IPS-15b (cell line): ENCODE results near the gene SLC25A21.
"Not testable (repeated sequence)": the region's sequence is repeated elsewhere in the genome, so short reads cannot be mapped to it uniquely, and the experiment has no call there.

Source experiments
- H3K27me3 ChIP-seq: one replicate; pipeline ENCODE4 v1.6.1; 2013; ENCODE audit warnings: low read length; ENCODE audit not compliant: control insufficient read depth, insufficient read depth
- H3K36me3 ChIP-seq: one replicate; pipeline ENCODE4 v1.6.1; 2013; ENCODE audit warnings: low read length; ENCODE audit not compliant: control insufficient read depth, insufficient read depth
- H3K4me1 ChIP-seq: one replicate; pipeline ENCODE4 v1.6.1; 2013; ENCODE audit warnings: mild to moderate bottlenecking, low read length; ENCODE audit not compliant: control insufficient read depth, insufficient read depth
- H3K4me3 ChIP-seq: one replicate; pipeline ENCODE4 v1.5.1; 2013; ENCODE audit warnings: low read depth, low read length
- H3K9ac ChIP-seq: one replicate; pipeline ENCODE4 v1.6.1; 2013; ENCODE audit warnings: low read depth, mild to moderate bottlenecking, low read length
- H3K9me3 ChIP-seq: one replicate; pipeline ENCODE4 v1.6.1; 2013; ENCODE audit warnings: mild to moderate bottlenecking, low read length; ENCODE audit not compliant: control insufficient read depth, insufficient read depth

The SLC25A21 gene

GRCh38 chr14:37162307-37162706, 10.1 kb downstream of the SLC25A21 start:
- not testable (repeated sequence) for H3K27me3 ChIP-seq, H3K9ac ChIP-seq, H3K4me3 ChIP-seq, H3K9me3 ChIP-seq, H3K36me3 ChIP-seq, H3K4me1 ChIP-seq

DNA sequence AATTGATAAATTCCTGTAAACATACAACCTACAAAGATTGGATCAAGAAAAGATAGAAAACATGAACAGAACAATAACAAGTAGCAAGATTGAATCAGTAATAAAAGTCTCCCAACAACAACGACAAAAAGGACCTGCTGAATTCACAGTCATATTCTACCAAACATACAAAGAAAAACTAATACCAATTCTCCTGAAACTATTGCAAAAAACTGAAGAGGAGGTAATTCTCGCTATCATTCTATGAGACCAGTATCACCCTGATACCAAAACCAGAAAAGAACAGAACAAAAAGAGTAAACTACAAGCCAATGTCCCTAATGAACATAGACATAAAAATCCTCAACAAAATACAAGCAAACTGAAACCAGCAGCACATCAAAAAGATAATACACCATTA, 14.4 kb downstream of the SLC25A21 start:
- Histone ChIP-seq H3K9me3 (no peaks in the 10 kb centered on the region), H3K4me1 (no peaks in the 10 kb centered on the region), H3K27me3 (no peaks in the 10 kb centered on the region), H3K4me3 (no peak overlapping the region), H3K9ac (no peak overlapping the region), H3K36me3 (no peaks in the 10 kb centered on the region)

DNA sequence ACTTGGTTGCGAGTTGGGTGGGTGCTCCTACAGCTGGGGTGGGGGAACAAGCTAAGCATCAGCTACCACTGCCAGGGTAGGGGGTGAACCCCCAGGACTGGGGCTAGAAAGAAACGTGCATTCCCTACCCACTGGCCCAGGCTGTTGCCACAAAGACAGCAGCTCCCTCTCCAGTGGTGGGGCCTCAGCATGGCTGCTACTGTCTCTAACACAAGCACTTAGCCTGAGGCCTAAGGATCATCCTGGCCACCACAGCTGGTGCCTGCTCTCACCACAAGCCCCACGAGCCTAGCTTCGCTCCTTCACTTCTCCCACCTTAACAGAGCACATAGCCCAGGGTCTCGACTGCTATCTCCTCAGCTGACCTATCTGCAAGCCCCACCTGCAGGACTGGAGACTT, 18.9 kb downstream of the SLC25A21 start:
- Histone ChIP-seq H3K9ac (no peak overlapping the region), H3K9me3 (no peaks in the 10 kb centered on the region), H3K4me3 (no peak overlapping the region), H3K27me3 (no peaks in the 10 kb centered on the region), H3K36me3 (no peaks in the 10 kb centered on the region), H3K4me1 (no peaks in the 10 kb centered on the region)

DNA sequence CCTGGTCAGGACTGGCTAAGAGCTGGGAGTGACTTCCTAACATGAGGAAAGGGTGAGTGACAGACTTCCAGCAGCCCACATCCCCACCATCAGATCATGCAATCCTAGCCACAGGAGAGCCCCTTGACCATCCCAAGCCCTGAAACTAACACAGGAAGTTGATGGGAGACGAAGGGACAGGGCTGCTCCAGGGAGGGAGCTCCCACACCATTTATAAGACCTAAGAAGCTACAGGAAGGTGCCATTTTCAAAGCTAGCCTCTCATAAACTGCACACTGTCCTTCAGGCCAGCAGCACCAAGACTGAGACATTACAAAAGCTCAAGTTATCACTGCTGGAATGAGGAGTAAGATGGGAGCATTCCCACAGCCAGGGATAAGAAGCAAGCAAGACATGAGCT, 19.4 kb downstream of the SLC25A21 start:
- no peak overlapping the region for H3K9ac ChIP-seq
- no peaks in the 10 kb centered on the region for H3K9me3 ChIP-seq
- H3K4me3 ChIP-seq: no peak overlapping the region
- no peaks in the 10 kb centered on the region for H3K4me1 ChIP-seq
- H3K27me3 ChIP-seq: no peaks in the 10 kb centered on the region
- H3K36me3 ChIP-seq: no peaks in the 10 kb centered on the region

DNA sequence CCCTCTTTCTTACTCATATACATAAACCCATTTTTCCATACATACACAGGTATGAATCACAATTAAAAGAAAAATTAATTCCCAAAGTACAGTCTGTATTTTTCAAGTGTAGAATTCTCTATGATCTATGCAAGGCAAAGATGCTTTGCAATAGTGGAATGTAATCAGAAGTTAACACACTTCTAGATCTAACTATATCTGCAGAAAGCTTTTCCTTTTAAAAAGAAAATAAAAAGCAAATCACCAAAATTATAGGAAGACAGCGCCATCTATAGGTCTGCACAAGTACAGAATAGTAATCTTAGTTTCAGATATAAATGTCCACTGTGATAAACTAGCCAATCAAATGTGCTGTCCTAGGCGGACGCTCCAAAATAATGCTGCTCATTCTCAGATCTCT, 22.0 kb downstream of the SLC25A21 start:
- Histone ChIP-seq H3K36me3 (no peaks in the 10 kb centered on the region), H3K27me3 (no peaks in the 10 kb centered on the region), H3K4me3 (no peak overlapping the region)

DNA sequence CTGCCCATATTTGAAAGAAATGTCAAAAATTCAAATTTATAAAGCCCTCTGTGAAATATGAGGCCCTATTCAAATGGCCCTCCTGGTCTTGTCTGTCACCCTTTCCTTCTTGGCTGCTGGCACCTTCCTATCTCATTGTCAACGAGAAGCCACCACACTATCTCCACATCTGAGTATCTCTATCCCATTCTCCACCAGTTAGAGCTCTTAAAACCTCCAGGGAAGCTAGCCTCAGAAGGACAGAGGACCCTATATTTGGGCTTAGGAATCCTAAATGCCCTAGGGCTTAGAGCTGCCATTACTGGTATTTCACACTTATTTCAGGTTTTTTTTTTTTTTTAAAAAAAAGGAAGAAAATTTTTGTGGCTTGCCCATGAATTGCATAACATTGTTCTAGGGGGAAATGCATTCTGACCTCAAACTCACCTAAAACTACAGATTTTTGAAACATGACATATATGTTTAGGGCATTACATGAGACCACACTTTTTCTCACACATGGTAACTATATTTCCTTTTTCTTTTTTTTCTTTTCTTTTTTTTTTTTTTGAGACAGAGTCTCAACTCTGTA, 25.0 kb downstream of the SLC25A21 start:
- H3K36me3 ChIP-seq: no peaks in the 10 kb centered on the region
- H3K4me1 ChIP-seq: no peaks in the 10 kb centered on the region
- H3K4me3 ChIP-seq: no peak overlapping the region
- H3K9me3 ChIP-seq: no peaks in the 10 kb centered on the region
- no peaks in the 10 kb centered on the region for H3K27me3 ChIP-seq
- H3K9ac ChIP-seq: no peak overlapping the region

More for the DNA sequence above, 22.0 kb downstream of the SLC25A21 start:
- Histone ChIP-seq H3K9ac (no peak overlapping the region), H3K9me3 (no peaks in the 10 kb centered on the region), H3K4me1 (no peaks in the 10 kb centered on the region)

DNA sequence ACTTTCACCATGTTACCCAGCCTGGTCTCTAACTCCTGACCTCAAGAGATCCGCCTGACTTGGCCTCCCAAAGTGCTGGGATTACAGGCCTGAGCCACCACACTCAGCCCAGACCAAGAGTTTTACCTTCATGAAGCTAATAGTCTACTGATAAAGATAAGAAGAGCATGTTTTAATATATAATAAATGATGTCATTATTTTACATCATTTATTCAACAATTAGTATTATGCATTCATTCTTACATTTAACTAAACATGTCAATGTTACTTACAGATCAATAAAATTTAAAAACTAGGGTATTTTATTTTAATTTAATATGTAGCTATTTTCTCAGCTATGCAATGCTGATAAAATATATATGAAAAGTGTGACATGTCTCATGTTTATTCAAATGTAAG, 26.0 kb downstream of the SLC25A21 start:
- H3K9ac ChIP-seq, H3K36me3 ChIP-seq, H3K27me3 ChIP-seq, H3K4me1 ChIP-seq, H3K4me3 ChIP-seq, H3K9me3 ChIP-seq: not testable (repeated sequence)

GRCh38 chr14:37145395-37145794, 27.0 kb downstream of the SLC25A21 start:
- Histone ChIP-seq H3K9me3 (no peaks in the 10 kb centered on the region), H3K27me3 (no peaks in the 10 kb centered on the region), H3K9ac (no peak overlapping the region), H3K4me1 (no peaks in the 10 kb centered on the region), H3K36me3 (no peaks in the 10 kb centered on the region), H3K4me3 (no peak overlapping the region)

- no peak overlapping the region for H3K4me3 ChIP-seq
- no peak overlapping the region for H3K9ac ChIP-seq
- no peaks in the 10 kb centered on the region for H3K9me3 ChIP-seq
- H3K4me1 ChIP-seq: no peaks in the 10 kb centered on the region
- H3K36me3 ChIP-seq: no peaks in the 10 kb centered on the region
- no peaks in the 10 kb centered on the region for H3K27me3 ChIP-seq
These were observed 27.6 kb downstream of the SLC25A21 start for GRCh38 chr14:37144729-37145363.

DNA sequence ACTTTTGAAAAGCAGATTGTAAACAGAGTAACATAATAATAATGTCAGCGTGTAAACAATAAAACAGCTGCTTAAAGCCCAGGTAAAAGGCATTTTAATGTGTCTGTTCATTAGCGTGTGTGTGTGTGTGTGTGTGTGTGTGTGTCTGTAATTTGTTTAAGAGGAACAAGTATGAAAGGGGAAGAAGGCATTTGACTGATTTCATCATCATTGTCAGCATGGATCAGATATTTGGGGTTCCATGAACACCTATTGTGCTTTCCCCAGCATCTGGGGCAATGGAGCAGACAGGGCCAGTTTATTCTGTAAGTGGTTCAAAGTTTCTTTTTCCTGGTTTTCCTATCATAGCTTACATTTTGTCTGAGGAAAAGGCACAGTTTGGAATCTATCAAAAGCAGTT, 28.9 kb downstream of the SLC25A21 start:
- H3K4me3 ChIP-seq: no peak overlapping the region
- H3K4me1 ChIP-seq: no peaks in the 10 kb centered on the region
- H3K9ac ChIP-seq: no peak overlapping the region
- no peaks in the 10 kb centered on the region for H3K27me3 ChIP-seq
- no peaks in the 10 kb centered on the region for H3K36me3 ChIP-seq
- no peaks in the 10 kb centered on the region for H3K9me3 ChIP-seq

DNA sequence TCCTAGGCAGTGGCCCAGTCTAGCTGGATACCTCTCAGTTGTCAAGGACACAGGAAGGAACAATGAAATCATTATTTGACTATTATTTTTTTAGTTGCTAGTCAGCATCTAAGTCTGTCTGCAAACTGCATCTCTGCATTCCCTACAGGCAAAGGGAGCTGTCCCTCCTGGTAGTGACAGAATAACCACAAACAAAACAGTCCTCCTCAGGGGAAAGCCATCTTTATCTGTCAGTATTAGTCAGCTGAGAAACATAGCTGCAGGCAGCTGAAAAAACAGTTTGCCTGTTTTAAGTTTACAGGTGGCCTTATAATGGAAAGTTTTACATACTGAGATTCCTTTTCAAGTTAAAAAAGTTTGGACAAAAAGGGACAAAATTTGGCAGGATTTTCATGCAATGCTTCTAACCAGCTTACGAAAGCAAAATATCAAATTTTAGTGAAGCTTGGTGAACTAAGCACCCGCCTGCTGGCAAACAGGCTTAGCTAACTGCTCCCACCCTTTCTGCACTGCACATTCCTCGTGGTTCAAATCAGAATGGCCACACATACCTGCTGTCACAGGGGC, 29.5 kb downstream of the SLC25A21 start:
- no peaks in the 10 kb centered on the region for H3K4me1 ChIP-seq
- H3K36me3 ChIP-seq: no peaks in the 10 kb centered on the region
- H3K27me3 ChIP-seq: no peaks in the 10 kb centered on the region
- H3K9ac ChIP-seq: no peak overlapping the region
- H3K9me3 ChIP-seq: no peaks in the 10 kb centered on the region
- no peak overlapping the region for H3K4me3 ChIP-seq

- no peaks in the 10 kb centered on the region for H3K27me3 ChIP-seq
- no peak overlapping the region for H3K9ac ChIP-seq
- H3K9me3 ChIP-seq: no peaks in the 10 kb centered on the region
- no peak overlapping the region for H3K4me3 ChIP-seq
- no peaks in the 10 kb centered on the region for H3K36me3 ChIP-seq
- H3K4me1 ChIP-seq: no peaks in the 10 kb centered on the region
These were observed 32.2 kb downstream of the SLC25A21 start for GRCh38 chr14:37140176-37140575.
